MM.1S (cell line): ENCODE results near the gene ZGPAT.

Experiments used
- DNase-seq: peaks from one replicate; pipeline ENCODE4 v3.0.0-alpha.2; 2015
- H2AFZ ChIP-seq: fragments of 300-600 bp; sonication (generic); 2 replicates; pipeline ENCODE4 v1.6.0; 2016; ENCODE audit warnings: antibody characterized with exemption, low read length
- H3F3A ChIP-seq: fragments of 300-600 bp; sonication (generic); 2 replicates; pipeline ENCODE4 v1.6.1; 2016; ENCODE audit warnings: mild to moderate bottlenecking, antibody characterized with exemption, low read length, moderate library complexity, mixed read lengths; ENCODE audit not compliant: insufficient read depth
- H3K27ac ChIP-seq: fragments of 300-600 bp; sonication (generic); 2 replicates; pipeline ENCODE4 v1.5.1; 2016; ENCODE audit warnings: mild to moderate bottlenecking, low read length
- H3K27me3 ChIP-seq: fragments of 300-600 bp; sonication (generic); replicated peaks from 2 replicates; pipeline ENCODE4 v1.6.0; 2016; ENCODE audit warnings: low read length; ENCODE audit not compliant: insufficient read depth
- H3K36me3 ChIP-seq: fragments of 300-600 bp; sonication (generic); replicated peaks from 2 replicates; pipeline ENCODE4 v1.6.1; 2016; ENCODE audit warnings: mild to moderate bottlenecking, low read length, mixed read lengths; ENCODE audit not compliant: insufficient read depth
- H3K4me1 ChIP-seq: fragments of 300-600 bp; sonication (generic); 2 replicates; pipeline ENCODE4 v1.6.1; 2016; ENCODE audit warnings: low read length, mixed read lengths
- H3K4me2 ChIP-seq: fragments of 300-600 bp; sonication (generic); 2 replicates; pipeline ENCODE4 v1.6.0; 2016; ENCODE audit warnings: low read depth, low read length
- H3K4me3 ChIP-seq: fragments of 300-600 bp; sonication (generic); 2 replicates; pipeline ENCODE4 v1.5.1; 2016; ENCODE audit warnings: low read length, mixed read lengths
- H3K79me2 ChIP-seq: fragments of 300-600 bp; sonication (generic); 2 replicates; pipeline ENCODE4 v1.6.1; 2016; ENCODE audit warnings: mixed run types, low read length, mixed read lengths
- H3K9ac ChIP-seq: fragments of 300-600 bp; sonication (generic); 2 replicates; pipeline ENCODE4 v1.6.1; 2016; ENCODE audit warnings: low read length, mixed read lengths
- H3K9me2 ChIP-seq: fragments of 300-600 bp; sonication (generic); replicated peaks from 2 replicates; pipeline ENCODE4 v1.6.1; 2016; ENCODE audit warnings: mild to moderate bottlenecking, low read length, mixed read lengths; ENCODE audit not compliant: insufficient read depth
- H3K9me3 ChIP-seq: fragments of 300-600 bp; sonication (generic); replicated peaks from 2 replicates; pipeline ENCODE4 v1.6.1; 2016; ENCODE audit warnings: mild to moderate bottlenecking, low read length, mixed read lengths; ENCODE audit not compliant: insufficient read depth
- H4K20me1 ChIP-seq: fragments of 300-600 bp; sonication (generic); 2 replicates; pipeline ENCODE4 v1.6.1; 2016; ENCODE audit warnings: mild to moderate bottlenecking, low read length, moderate library complexity, mixed read lengths; ENCODE audit not compliant: insufficient read depth
- EZH2 ChIP-seq: fragments of 300-600 bp; sonication (generic); optimal IDR thresholded peaks from 2 replicates; pipeline ENCODE3; 2017; ENCODE audit warnings: low read depth, mild to moderate bottlenecking, antibody characterized with exemption, low read length, mixed read lengths
- EZH2phosphoT487 ChIP-seq: fragments of 300-600 bp; sonication (generic); IDR thresholded peaks from 2 replicates; pipeline ENCODE4 v1.6.1; 2018; ENCODE audit warnings: antibody characterized with exemption, low read length
- TF ChIP-seq, protein P1 (sequence below): fragments of 300-600 bp; sonication (generic); IDR thresholded peaks from 2 replicates; pipeline ENCODE4 v1.5.1; 2016; ENCODE audit warnings: antibody characterized with exemption, low read length, mixed read lengths

The ZGPAT gene

DNA sequence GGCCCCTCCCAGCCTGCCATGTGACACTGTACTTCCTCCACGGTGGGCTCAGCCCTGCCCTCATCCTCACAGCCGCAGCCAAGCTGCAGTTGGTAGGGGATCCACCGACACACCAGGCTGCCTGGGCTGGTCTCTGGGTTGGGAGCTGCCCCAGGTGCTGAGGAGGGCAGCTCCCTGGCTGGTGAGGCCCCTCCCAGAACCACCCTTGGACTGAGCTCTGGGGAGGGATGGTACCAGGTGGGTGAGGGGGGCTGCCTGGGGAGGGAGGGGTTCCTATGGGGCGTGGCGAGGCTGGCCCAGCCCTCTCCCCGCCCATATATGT lies 11.6 kb upstream of the ZGPAT start:
- no peaks in the 10 kb centered on the region for H3K9me2 ChIP-seq
- no peak for TF ChIP-seq EZH2phosphoT487
- TF ChIP-seq EZH2 = no peak
- TF ChIP-seq, protein P1, sequence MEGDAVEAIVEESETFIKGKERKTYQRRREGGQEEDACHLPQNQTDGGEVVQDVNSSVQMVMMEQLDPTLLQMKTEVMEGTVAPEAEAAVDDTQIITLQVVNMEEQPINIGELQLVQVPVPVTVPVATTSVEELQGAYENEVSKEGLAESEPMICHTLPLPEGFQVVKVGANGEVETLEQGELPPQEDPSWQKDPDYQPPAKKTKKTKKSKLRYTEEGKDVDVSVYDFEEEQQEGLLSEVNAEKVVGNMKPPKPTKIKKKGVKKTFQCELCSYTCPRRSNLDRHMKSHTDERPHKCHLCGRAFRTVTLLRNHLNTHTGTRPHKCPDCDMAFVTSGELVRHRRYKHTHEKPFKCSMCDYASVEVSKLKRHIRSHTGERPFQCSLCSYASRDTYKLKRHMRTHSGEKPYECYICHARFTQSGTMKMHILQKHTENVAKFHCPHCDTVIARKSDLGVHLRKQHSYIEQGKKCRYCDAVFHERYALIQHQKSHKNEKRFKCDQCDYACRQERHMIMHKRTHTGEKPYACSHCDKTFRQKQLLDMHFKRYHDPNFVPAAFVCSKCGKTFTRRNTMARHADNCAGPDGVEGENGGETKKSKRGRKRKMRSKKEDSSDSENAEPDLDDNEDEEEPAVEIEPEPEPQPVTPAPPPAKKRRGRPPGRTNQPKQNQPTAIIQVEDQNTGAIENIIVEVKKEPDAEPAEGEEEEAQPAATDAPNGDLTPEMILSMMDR = no peak
- no peak overlapping the region for H3K27ac ChIP-seq
- no peaks in the 10 kb centered on the region for H3K36me3 ChIP-seq
- H3F3A ChIP-seq = no peaks in the 10 kb centered on the region; the same call in 1 of the 2 replicates
- no peak overlapping the region for H2AFZ ChIP-seq
- H3K9me3 ChIP-seq = no peaks in the 10 kb centered on the region
- H3K79me2 ChIP-seq = no peaks in the 10 kb centered on the region
- no peak for DNase-seq
- H4K20me1 ChIP-seq = no peaks in the 10 kb centered on the region
- no peak overlapping the region for H3K9ac ChIP-seq
- H3K27me3 ChIP-seq = no peaks in the 10 kb centered on the region
- no peaks in the 10 kb centered on the region for H3K4me1 ChIP-seq
- H3K4me3 ChIP-seq = no peak overlapping the region
- no peak overlapping the region for H3K4me2 ChIP-seq

DNA sequence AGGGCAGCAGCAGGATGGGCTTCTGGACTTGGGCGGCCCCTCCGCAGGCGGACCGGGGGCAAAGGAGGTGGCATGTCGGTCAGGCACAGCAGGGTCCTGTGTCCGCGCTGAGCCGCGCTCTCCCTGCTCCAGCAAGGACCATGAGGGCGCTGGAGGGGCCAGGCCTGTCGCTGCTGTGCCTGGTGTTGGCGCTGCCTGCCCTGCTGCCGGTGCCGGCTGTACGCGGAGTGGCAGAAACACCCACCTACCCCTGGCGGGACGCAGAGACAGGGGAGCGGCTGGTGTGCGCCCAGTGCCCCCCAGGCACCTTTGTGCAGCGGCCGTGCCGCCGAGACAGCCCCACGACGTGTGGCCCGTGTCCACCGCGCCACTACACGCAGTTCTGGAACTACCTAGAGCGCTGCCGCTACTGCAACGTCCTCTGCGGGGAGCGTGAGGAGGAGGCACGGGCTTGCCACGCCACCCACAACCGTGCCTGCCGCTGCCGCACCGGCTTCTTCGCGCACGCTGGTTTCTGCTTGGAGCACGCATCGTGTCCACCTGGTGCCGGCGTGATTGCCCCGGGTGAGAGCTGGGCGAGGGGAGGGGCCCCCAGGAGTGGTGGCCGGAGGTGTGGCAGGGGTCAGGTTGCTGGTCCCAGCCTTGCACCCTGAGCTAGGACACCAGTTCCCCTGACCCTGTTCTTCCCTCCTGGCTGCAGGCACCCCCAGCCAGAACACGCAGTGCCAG lies 11.0 kb upstream of the ZGPAT start, which contains the start of gene TNFRSF6B:
Gene TNFRSF6B, plus strand, starts transcription at position 25 of the 729 bp plus-strand sequence. Its CDS starts 116 bp downstream, at position 141.
- no peaks in the 10 kb centered on the region for H3K79me2 ChIP-seq
- no peaks in the 10 kb centered on the region for H3K9me2 ChIP-seq
- no peaks in the 10 kb centered on the region for H3K27me3 ChIP-seq
- no peaks in the 10 kb centered on the region for H3K4me1 ChIP-seq
- TF ChIP-seq, protein P1 = no peak
- TF ChIP-seq EZH2phosphoT487 = no peak
- no peak for TF ChIP-seq EZH2
- no peaks in the 10 kb centered on the region for H3K9me3 ChIP-seq
- no peaks in the 10 kb centered on the region for H4K20me1 ChIP-seq
- H3K9ac ChIP-seq = no peak within 1 kb of the TSS
- no peaks in the 10 kb centered on the region for H3K36me3 ChIP-seq
- H3K4me3 ChIP-seq = no peak within 1 kb of the TSS
- no peak within 1 kb of the TSS for H3K27ac ChIP-seq
- DNase-seq = no peak
- H3F3A ChIP-seq = no peaks in the 10 kb centered on the region; the same call in 1 of the 2 replicates
- H3K4me2 ChIP-seq = no peak within 1 kb of the TSS
- H2AFZ ChIP-seq = no peak within 1 kb of the TSS

DNA sequence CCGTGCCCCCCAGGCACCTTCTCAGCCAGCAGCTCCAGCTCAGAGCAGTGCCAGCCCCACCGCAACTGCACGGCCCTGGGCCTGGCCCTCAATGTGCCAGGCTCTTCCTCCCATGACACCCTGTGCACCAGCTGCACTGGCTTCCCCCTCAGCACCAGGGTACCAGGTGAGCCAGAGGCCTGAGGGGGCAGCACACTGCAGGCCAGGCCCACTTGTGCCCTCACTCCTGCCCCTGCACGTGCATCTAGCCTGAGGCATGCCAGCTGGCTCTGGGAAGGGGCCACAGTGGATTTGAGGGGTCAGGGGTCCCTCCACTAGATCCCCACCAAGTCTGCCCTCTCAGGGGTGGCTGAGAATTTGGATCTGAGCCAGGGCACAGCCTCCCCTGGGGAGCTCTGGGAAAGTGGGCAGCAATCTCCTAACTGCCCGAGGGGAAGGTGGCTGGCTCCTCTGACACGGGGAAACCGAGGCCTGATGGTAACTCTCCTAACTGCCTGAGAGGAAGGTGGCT lies 10.4 kb upstream of the ZGPAT start:
- Histone ChIP-seq H2AFZ (no peak overlapping the region), H3K9me2 (no peaks in the 10 kb centered on the region), H3K9me3 (no peaks in the 10 kb centered on the region), H3F3A (no peaks in the 10 kb centered on the region; the same call in 1 of the 2 replicates), H3K4me3 (no peak overlapping the region), H3K9ac (no peak overlapping the region), H3K36me3 (no peaks in the 10 kb centered on the region), H3K79me2 (no peaks in the 10 kb centered on the region), H3K4me1 (no peaks in the 10 kb centered on the region), H3K27ac (no peak overlapping the region), H3K27me3 (no peaks in the 10 kb centered on the region), H3K4me2 (no peak overlapping the region), H4K20me1 (no peaks in the 10 kb centered on the region)
- DNase-seq = no peak
- TF ChIP-seq EZH2phosphoT487 = no peak
- TF ChIP-seq EZH2 = no peak
- TF ChIP-seq, protein P1 = no peak
